HepG2 (cell line): ENCODE results near the gene AKAP10. TPM values are rescaled to one million over a fixed set of nuclear protein-coding genes. Genes with fewer than 3 reads are reported as not detected.

Experiments used
- FLYWCH1 ChIP-seq: sonication (generic); formaldehyde crosslinking; IDR thresholded peaks from 2 replicates; pipeline ENCODE4 v1.8.1; 2023; ENCODE audit warnings: mild to moderate bottlenecking, missing genetic modification reagents
- GMEB2 ChIP-seq: IDR thresholded peaks from 2 replicates; pipeline ENCODE4 v1.6.1; 2016; ENCODE audit warnings: missing biosample characterization, missing genetic modification reagents, low read depth
- HDAC6 ChIP-seq: fragments of 200-600 bp; sonication (generic); IDR thresholded peaks from 2 replicates; pipeline ENCODE4 v1.7.0; 2017; ENCODE audit warnings: mild to moderate bottlenecking, antibody characterized with exemption, low read length, low read depth
- KDM6A ChIP-seq: IDR thresholded peaks from 2 replicates; pipeline ENCODE4 v1.6.1; 2016; ENCODE audit warnings: low read depth
- NFYB ChIP-seq: sonication (generic); formaldehyde crosslinking; IDR thresholded peaks from 2 replicates; pipeline ENCODE4 v1.4.0; 2020; ENCODE audit warnings: missing genetic modification reagents
- NR1H2 ChIP-seq: sonication (generic); formaldehyde crosslinking; IDR thresholded peaks from 2 replicates; pipeline ENCODE4 v1.8.1; 2022; ENCODE audit warnings: low read depth, missing genetic modification reagents, borderline replicate concordance
- SIX4 ChIP-seq: sonication (generic); formaldehyde crosslinking; IDR thresholded peaks from 2 replicates; pipeline ENCODE4 v1.4.0; 2020; ENCODE audit warnings: missing genetic modification reagents
- ZBTB33 ChIP-seq: sonication (generic); formaldehyde crosslinking; IDR thresholded peaks from 2 replicates; pipeline ENCODE4 v1.4.0; 2020; ENCODE audit warnings: missing genetic modification reagents
- ZNF3 ChIP-seq: IDR thresholded peaks from 2 replicates; pipeline ENCODE4 v1.7.0; 2017; ENCODE audit warnings: inconsistent platforms
- ZNF616 ChIP-seq: sonication (generic); formaldehyde crosslinking; IDR thresholded peaks from 2 replicates; pipeline ENCODE4 v1.5.0; 2020; ENCODE audit warnings: low read depth, mild to moderate bottlenecking, missing genetic modification reagents
- polyA plus RNA-seq, 8 experiments: library from polyadenylated mRNA; depleted of rRNA in 3 of 8; stranded (reverse) in 7 of 8; unstranded in 1 of 8; fragments of >200 nt; fragmentation: Illumina TruSeq in 4 of 8; extraction: Trizol in 4 of 8; gene quantifications; 2 replicates each; pipeline versions ENCODE4 v1.2.1 to v1.2.3, GENCODE V29; 2011 to 2016; ENCODE audit warnings: low read depth in 4 of 8, missing spikeins in 1 of 8, mixed read lengths in 1 of 8; ENCODE audit not compliant: insufficient read depth in 1 of 8
- total RNA-seq, 5 experiments: library from RNA; depleted of rRNA; stranded (reverse); fragments of >200 nt; fragmentation: Illumina TruSeq; extraction: Trizol; gene quantifications; 2 replicates each; pipeline ENCODE4 v1.2.3, GENCODE V29; 2016; ENCODE audit warnings: low read depth in 1 of 5
- TF ChIP-seq, protein P1 (sequence below): sonication (generic); formaldehyde crosslinking; IDR thresholded peaks from 2 replicates; pipeline ENCODE4 v1.4.0; 2020; ENCODE audit warnings: missing genetic modification reagents, borderline replicate concordance
- TF ChIP-seq, protein P2 (sequence below): sonication (generic); formaldehyde crosslinking; IDR thresholded peaks from 2 replicates; pipeline ENCODE4 v1.4.0; 2020; ENCODE audit warnings: missing genetic modification reagents
- TF ChIP-seq, protein P3 (sequence below): sonication (generic); formaldehyde crosslinking; conservative IDR thresholded peaks from 2 replicates; pipeline ENCODE4 v1.8.0; 2022; ENCODE audit warnings: mild to moderate bottlenecking, moderate library complexity, missing genetic modification reagents

AKAP10 gene
- total and polyA plus RNA-seq, 2 of the 13 experiments (the other 11 are each of a cell fraction or from before 2014, with no cell fraction given): 17.6 to 21.7 TPM

DNA sequence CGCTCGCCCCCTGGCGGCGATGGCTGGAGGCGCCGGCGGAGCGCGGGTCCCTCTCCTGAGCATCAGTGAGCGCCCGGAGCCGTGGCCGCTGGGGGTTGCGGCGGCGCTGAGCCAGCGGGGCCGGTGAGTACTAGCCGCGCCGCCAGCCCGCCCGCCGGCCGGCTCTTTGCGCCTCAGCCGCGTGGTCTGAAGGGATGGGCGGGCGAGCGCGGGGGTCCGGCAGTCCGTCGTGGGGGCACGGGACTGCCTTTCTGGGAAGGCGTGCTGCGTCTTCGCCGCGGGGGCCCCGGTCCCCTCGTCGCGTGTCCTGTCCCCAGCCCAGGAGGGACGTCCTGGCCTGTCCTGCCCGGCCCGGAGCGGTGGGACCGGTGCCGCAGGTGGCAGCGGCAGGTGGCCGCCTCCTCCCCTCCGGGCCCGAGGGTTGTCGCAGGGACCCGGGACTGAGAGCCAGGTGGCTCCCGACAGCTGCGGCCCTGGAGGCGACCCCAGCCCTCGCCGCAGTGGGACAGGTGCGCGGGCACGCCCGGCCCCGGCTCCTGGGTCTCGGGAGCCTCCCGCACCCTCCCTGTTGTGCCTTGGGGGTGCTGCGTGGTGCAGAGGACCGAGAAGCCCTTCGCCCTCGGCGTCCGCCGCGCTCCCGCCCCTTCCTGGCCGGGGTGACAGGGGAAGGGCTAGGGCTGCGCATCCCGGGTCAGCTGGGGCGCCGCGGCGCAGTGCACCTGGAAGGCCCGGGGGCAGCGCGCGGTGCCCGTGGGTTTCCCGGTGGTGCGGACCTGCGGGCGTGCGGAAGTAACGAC lies 31.9 kb upstream of the AKAP10 start, which contains the start of gene SPECC1 (continued):
- TF ChIP-seq, protein P1, sequence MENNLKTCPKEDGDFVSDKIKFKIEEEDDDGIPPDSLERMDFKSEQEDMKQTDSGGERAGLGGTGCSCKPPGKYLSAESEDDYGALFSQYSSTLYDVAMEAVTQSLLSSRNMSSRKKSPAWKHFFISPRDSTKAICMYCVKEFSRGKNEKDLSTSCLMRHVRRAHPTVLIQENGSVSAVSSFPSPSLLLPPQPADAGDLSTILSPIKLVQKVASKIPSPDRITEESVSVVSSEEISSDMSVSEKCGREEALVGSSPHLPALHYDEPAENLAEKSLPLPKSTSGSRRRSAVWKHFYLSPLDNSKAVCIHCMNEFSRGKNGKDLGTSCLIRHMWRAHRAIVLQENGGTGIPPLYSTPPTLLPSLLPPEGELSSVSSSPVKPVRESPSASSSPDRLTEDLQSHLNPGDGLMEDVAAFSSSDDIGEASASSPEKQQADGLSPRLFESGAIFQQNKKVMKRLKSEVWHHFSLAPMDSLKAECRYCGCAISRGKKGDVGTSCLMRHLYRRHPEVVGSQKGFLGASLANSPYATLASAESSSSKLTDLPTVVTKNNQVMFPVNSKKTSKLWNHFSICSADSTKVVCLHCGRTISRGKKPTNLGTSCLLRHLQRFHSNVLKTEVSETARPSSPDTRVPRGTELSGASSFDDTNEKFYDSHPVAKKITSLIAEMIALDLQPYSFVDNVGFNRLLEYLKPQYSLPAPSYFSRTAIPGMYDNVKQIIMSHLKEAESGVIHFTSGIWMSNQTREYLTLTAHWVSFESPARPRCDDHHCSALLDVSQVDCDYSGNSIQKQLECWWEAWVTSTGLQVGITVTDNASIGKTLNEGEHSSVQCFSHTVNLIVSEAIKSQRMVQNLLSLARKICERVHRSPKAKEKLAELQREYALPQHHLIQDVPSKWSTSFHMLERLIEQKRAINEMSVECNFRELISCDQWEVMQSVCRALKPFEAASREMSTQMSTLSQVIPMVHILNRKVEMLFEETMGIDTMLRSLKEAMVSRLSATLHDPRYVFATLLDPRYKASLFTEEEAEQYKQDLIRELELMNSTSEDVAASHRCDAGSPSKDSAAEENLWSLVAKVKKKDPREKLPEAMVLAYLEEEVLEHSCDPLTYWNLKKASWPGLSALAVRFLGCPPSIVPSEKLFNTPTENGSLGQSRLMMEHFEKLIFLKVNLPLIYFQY: no peak
- TF ChIP-seq FLYWCH1 (CRISPR knock-in tag) (no peak), HDAC6 (no peak), ZBTB33 (CRISPR knock-in tag) (no peak), SIX4 (CRISPR knock-in tag) (no peak), ZNF616 (CRISPR knock-in tag) (0 out of 2 replicates have a peak, but pooled peaks have one; percentile 40), NR1H2 (CRISPR knock-in tag) (no peak), GMEB2 (CRISPR knock-in tag) (no peak), NFYB (CRISPR knock-in tag) (no peak), ZNF3 (CRISPR knock-in tag) (no peak), KDM6A (CRISPR knock-in tag) (no peak)
- TF ChIP-seq, protein P2, sequence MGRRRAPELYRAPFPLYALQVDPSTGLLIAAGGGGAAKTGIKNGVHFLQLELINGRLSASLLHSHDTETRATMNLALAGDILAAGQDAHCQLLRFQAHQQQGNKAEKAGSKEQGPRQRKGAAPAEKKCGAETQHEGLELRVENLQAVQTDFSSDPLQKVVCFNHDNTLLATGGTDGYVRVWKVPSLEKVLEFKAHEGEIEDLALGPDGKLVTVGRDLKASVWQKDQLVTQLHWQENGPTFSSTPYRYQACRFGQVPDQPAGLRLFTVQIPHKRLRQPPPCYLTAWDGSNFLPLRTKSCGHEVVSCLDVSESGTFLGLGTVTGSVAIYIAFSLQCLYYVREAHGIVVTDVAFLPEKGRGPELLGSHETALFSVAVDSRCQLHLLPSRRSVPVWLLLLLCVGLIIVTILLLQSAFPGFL (CRISPR knock-in tag): no peak
- TF ChIP-seq, protein P3, sequence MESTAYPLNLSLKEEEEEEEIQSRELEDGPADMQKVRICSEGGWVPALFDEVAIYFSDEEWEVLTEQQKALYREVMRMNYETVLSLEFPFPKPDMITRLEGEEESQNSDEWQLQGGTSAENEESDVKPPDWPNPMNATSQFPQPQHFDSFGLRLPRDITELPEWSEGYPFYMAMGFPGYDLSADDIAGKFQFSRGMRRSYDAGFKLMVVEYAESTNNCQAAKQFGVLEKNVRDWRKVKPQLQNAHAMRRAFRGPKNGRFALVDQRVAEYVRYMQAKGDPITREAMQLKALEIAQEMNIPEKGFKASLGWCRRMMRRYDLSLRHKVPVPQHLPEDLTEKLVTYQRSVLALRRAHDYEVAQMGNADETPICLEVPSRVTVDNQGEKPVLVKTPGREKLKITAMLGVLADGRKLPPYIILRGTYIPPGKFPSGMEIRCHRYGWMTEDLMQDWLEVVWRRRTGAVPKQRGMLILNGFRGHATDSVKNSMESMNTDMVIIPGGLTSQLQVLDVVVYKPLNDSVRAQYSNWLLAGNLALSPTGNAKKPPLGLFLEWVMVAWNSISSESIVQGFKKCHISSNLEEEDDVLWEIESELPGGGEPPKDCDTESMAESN (CRISPR knock-in tag): peak; percentile 45; the same call in 1 of the 2 replicates
